HG02870 (cell line): ENCODE results near the gene MRPL45.
A peak's percentile ranks its signal among the peaks of the same experiment; 100 is the strongest.
"Not testable (repeated sequence)": the region's sequence is repeated elsewhere in the genome, so short reads cannot be mapped to it uniquely, and the experiment has no call there.

Experiments
- ATAC-seq: cut with Tn5 transposase; IDR thresholded peaks from one replicate; pipeline ENCODE4 v1.9.1; 2021; ENCODE audit warnings: mild to moderate bottlenecking, moderate library complexity; ENCODE audit not compliant: unreplicated experiment

MRPL45 gene

DNA sequence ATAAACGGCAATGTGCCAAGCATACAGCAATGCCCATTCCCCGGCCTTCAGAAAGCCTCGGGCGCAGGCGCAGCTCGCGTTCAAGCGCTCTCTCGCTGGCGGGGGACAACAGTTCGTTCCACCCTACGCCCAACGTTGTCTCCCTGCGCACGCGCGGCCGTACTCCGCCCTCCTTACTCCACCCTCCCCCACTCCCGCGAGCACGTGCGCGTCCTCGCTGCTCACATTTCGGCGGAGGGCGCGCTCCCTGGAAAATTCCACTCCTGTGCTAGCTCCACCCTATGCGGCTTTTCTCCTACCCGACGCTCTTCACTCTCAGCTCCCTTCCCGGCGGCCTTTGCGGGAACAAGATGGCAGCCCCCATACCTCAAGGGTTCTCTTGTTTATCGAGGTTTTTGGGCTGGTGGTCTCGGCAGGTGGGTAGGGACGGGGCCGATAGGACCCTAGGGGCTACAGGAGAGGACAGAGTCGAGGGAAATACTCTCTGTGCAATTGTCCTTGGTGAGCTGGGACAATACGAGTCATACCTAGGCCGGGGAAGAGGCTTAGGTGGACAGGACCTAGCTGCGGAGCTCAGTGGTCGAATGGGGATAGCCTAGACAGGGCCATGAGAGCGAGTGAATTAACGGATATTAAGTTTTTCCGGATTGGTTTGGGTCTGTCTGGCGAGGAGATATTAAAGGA, at the start of gene MRPL45:
Gene MRPL45 (plus strand): TSS at position 335 of the 684 bp plus-strand sequence. CDS start 16 bp downstream, at position 351.
- peak; percentile 95 for ATAC-seq

DNA sequence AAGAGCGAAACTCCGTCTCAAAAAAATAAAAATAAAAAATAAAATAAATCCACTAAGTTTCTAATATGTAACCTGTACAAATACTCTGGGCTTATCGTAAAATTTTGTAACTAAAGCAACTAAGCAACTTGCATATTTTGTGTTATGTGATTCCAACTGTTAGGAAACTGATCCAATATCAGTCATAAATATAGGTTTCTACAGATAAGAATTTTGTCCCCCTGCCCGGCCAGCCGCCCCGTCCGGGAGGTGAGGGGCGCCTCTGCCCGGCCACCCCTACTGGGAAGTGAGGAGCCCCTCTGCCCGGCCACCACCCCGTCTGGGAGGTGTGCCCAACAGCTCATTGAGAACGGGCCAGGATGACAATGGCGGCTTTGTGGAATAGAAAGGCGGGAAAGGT, 43.8 kb upstream of the MRPL45 start:
- not testable (repeated sequence) for ATAC-seq

DNA sequence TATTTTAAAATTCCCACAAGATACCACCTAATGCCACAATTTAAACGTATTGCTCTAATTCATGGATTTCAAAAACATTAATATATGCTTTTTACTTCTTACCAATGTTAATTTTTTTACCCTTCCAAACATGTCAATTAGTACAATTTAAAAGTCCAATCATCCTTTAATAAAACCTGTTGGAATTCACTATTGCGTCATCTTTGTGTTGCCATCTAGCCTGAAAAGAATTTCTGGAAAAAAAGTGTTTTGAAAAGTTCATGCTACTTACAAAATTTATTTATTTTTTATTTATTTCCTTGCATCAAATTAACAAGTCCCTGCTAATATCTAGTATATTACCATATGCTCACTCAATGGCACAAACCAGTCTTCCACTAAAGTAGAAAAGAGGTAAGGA, 42.6 kb upstream of the MRPL45 start:
- not testable (repeated sequence) for ATAC-seq

DNA sequence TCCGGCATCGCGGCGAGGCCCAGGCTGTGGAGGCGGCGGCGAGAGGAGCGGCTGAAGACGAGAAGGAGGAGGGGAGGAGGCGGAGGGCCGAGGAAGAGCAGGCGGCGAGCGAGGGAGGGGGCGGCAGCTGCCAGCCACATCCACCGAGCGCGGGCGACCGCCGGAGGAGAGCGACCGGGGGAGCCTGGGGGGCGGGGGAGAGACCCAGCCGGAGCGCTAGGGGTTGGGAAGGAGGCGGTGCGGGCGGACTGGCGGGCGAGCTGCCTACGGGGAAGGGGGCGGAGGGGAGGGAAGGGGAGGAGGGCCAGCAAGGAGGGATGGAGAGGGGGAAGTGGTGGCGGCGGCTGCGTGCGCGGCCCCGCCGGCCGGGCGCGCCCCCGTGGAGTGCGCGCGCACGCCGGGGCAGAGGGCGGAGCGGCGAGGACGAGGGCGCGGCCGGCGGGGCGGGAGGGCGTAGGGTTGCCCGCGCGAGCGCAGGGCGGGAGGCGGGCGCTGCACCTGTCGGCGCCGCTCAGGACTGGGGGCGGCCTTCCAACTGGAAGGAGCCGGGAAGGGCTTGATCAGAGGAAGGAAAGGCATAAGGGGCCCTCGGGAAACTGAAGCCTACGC, 39.9 kb upstream of the MRPL45 start:
- peak; percentile 69 for ATAC-seq

DNA sequence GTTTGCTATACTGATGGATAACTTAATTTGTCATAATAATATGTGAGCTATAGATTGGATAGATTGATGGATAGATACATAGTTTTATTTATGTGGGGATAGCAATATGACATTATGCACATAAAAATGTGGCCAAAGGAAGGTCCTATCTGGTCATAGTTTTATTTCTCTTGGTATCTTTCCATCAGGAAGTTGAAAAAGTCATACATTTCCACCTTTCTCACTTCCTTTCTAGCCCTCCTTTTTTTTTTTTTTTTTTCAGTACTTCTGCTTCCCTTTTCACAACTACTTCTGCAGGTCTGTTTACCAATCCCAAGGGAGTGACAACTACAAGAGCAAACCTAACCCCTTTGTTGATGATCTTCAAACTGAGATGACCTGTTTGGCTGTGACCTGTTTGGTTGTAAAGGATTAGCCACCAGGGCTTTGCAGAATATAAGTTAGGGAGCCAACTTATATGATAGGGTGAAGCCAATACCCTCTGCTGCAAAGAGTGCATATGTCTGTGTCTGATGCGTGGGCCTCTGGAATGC, 30.9 kb upstream of the MRPL45 start:
- not testable (repeated sequence) for ATAC-seq

DNA sequence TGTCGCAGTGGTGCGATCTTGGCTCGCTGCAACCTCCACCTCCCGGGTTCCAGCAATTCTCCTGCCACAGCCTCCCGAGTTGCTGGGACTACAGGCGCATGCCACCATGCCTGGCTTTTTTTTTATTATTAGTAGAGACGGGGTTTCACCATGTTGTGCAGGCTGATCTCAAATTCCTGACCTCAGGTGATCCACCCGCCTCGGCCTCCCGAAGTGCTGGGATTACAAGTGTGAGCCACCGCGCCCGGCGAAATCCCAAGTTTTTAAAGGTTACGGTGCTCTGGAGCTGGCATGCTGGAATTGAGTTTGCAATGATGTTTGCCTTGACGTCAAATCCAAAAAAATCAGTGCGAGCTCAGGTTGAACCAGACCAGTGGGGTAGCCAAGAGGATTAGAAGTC, 30.4 kb upstream of the MRPL45 start:
- not testable (repeated sequence) for ATAC-seq

DNA sequence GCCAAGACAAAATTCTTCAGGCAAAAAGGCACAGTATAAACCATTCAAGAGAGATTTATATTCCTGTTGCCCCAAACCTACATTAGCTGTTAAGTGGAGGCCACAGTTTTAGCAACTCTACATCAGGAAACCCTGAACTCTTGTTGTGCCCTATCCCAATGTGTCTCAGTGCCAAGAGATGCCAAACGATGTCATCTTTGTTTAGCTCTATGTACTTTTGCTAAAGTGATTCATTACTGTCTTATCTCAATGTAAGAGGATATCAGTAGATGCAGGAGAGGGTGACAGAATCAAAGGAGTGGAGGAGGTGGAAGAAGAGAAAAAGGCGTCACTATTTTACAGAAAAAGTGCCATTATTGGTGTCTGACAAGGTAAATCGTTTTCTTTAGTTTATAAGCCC, 28.8 kb upstream of the MRPL45 start:
- ATAC-seq, result not testable (repeated sequence)

DNA sequence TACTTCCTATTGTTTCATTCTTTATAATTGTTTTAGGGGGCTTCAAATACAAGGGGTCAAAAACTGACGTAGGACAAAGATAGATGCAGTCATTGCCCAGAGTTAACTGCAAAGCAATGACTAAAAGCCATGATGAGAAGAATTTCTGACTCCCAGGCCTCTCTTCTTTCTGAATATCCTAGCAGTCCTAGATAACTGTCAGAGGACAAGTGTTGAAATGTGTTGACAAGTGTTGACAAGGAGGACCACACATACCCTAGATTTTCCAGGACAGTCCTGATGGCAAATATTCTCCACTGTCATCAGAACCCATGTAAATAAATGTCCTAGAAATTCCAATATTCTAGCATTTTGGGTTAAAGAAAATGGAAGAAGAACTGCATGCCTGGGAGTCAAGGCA, 27.9 kb upstream of the MRPL45 start:
- ATAC-seq, result not testable (repeated sequence)

DNA sequence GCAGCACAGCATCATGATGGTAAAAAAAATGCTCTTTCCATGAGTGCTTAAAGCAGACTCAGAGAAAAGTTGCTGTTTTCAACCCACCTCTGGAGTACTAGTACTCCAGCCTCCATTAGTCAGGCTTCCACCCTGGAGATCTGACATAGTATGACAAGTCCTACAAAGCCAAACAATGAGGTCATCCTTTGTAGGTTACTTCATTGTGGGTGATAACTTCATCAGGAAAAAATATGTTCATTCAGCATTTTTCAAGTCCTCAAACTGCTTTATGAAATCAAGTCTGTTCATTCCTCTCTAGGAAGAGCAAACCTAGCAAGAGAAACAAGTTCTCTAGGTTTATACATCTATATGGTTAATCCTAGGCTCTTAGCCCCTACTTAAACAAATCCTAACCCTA, 27.4 kb upstream of the MRPL45 start:
- not testable (repeated sequence) for ATAC-seq

DNA sequence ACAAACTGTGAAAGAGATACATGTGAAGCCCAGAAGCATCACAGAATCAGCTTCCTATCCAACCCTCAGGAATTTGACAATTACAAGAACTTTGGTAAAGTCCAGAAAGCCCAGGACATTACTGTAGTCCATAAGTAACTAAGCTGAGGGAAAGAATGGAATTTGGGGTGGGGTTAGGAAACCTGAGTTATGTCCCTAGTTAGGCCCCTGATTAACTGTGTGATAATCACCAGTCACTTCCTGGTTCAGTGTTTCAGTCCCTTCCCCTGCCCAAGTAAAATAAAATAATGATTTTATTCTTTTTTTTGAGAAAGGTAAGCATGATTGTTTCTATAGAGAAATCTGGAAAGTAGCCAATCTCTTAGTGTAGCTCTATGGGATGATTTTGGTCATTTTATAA, 11.0 kb upstream of the MRPL45 start:
- ATAC-seq, result not testable (repeated sequence)

DNA sequence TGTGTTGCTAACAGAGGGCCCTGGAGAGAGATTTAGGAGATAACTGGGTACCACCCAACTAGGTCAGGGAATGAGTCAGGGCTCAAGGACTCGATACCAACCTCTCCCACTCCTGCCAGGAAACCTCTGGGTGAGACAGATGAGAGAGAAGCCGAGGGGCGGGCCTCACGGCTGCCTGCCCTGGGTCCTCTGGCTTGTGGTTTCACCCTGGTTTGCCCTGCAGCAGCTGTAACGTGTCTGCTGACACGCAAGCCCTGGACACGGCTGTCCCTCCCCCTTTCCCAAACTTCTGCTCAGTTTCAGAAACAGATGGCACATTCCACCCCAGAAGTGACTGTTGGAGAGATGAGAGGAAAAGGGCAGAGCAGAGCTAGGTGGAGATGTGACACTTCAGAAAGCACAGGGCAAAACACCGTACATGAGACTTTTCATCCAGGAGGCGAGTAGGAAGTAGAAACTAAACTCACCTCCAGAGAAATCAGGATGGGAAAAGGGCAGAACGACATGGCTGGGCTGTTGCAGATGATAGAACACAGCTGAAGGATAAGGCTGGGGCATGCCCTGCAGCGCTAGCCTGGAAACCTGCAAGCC, 10.4 kb upstream of the MRPL45 start:
- not testable (repeated sequence) for ATAC-seq

DNA sequence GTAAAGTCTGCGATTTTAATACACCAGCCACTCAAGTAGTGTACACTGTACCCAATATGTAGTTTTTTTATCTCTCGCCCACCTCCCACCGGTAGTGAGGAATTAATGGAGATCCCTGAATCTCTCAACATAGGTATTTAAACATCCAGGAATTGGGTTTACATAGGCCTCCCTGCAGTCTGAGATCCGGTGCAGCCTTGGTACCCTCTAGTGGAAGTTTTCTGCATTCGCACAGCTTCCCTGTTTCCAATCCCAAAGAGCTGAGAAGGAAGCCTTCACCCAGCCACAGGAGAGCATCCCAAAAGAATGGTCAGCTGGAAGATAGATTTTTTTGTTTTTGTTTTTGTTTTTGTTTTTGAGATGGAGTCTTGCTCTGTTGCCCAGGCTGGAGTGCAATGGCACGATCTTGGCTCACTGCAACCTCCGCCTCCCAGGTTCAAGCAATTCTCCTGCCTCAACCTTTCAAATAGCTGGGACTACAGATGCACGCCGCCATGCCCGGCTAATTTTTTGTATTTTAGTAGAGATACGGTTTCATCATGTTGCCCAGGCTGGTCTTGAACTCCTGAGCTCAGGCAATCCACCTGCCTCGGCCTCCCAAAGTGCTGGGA, 8.6 kb upstream of the MRPL45 start:
- not testable (repeated sequence) for ATAC-seq

DNA sequence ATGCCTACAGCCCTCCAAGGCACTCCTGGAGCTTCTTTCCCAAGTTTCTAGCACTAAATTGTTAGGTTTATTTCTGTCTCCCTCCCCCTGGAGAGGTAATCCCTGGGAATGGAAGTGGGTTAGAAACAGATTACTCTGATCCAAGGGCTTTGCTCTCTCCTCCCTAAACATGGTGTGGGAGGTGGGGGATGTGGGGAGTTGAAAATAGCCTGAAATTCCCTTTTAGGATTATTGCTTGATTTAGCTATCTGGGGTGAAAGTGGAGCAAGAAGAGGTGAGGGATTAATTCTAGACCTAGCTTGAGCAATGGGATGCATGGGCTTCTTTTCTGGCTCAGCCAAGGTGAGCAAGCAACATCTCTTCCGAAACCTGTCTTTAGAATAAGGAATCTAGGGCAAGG, 7.2 kb upstream of the MRPL45 start:
- not testable (repeated sequence) for ATAC-seq

DNA sequence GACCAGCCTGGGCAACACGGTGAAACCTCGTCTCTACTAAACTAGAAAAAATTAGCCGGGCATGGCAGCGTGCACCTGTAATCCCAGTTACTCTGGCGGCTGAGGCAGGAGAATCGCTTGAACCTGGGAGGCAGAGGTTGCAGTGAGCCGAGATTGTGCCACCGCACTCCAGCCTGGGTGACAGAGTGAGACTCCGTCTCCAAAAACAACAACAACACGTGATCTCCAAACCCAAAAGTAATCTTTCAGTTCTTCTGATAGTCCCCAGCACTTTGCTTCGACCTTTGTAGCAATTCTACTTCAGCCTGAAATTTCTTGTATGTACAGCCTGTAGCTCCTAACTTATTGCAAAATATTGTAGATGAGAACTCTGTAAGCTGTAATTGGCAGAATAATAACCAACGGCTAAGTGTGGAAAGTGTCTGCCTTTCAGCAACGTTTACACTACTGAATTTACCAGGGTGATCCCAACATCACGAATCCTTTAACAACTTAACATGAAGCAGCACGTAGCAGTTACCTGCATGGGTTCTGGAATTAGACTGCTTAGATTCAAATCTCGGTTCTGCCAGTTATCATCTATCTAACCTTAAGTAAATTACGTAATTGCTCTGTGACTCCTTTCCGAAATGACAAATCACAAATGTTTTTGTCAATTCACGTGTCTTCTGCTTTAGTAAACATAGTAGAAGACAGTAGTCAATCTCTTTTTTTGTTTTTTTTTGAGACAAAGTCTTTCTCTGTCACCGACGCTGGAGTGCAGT, 1.2 kb upstream of the MRPL45 start:
- not testable (repeated sequence) for ATAC-seq

DNA sequence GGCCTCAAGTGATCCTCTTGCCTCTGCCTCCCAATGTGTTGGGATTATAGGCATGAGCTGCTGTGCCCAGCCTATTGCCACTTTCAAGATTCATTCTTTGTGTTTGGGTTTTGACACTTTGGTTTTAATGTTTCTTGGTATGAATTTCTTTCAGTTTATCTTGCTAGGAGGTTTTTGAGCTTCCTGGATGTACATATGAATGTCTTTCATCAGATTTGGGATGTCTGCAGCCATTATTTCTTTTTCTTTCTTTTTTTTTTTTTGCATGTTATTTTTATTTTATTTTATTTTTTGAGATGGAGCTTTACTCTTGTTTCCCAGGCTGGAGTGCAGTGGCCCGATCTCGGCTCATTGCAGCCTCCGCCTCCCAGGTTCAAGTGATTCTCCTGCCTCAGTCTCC, 18.5 kb downstream of the MRPL45 start:
- ATAC-seq, result no peak

DNA sequence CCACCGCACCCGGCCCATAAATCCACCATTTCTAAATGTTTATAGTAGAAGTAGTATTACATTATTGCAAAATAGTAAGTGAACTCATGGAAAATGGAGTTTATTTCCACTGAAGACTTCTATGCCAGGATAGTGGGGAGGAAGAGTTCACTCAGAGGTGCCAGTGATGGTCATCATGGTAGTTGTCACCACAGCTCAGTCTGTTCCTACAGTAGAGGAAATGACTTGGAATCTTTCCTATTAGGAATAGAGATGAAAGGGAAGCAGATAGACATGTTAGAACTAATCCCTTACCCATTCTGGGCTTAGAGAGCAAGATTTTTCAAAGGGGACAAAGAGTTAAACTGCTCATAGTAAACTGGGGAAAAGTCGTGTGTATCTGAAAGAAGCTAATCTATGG, 20.1 kb downstream of the MRPL45 start:
- ATAC-seq, result no peak

DNA sequence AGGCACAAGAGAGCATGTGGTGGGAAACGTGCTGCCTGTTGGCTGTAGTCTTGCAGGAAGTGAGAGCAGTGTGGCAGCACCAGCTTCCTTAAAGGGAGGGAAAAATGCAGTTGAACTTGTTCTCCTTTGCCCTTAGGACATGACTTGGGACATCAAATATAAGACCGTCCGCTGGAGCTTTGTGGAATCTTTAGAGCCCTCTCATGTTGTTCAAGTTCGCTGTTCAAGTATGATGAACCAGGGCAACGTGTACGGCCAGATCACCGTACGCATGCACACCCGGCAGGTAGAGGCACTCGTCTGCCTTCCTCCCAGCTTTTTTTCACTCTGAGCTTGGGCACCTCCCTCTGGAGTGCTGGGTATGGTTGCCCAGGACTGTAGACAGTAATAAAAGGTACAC, 23.5 kb downstream of the MRPL45 start:
- no peak for ATAC-seq

DNA sequence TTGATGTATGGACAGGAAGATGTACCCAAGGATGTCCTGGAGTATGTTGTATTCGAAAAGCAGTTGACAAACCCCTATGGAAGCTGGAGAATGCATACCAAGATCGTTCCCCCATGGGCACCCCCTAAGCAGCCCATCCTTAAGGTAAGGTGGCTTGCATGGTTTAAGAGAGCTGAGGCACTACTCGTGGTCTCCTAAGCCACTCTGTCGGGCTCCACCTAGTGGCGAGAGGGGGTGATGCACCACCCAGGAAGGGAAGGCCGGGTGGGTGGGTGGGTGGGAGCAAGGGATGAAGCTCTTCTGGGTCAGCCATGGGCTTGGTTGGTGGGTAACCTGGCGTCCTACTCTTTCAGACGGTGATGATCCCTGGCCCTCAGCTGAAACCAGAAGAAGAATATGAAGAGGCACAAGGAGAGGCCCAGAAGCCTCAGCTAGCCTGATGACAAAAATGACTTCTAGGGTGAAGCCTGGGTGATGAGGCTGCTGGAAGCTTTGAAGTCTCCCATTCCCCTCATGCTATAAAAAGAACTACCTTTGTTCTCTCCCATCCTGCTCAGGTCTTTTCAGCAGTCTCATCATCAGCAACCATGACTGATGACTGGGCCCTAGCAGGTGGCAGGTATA, 25.3 kb downstream of the MRPL45 start:
- ATAC-seq, result no peak

DNA sequence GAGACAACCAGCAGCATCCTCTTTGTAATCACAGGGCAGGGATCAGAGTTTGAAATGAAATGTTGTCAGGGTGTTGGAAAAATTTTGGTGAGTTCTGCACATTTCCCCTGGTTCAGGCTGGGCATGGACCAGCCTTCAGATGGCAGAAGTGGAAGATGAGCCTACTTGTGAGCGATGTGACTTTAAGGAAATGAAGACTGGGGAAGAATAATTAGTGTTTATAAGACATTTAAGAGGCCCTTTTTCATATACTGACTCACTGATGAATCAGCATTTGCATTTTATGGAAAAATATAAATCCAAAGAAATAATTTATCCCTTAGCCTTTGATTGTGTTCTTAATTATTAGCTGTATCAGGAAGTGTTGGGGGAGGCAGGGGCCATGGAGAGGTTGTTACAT, 25.9 kb downstream of the MRPL45 start:
- no peak for ATAC-seq

DNA sequence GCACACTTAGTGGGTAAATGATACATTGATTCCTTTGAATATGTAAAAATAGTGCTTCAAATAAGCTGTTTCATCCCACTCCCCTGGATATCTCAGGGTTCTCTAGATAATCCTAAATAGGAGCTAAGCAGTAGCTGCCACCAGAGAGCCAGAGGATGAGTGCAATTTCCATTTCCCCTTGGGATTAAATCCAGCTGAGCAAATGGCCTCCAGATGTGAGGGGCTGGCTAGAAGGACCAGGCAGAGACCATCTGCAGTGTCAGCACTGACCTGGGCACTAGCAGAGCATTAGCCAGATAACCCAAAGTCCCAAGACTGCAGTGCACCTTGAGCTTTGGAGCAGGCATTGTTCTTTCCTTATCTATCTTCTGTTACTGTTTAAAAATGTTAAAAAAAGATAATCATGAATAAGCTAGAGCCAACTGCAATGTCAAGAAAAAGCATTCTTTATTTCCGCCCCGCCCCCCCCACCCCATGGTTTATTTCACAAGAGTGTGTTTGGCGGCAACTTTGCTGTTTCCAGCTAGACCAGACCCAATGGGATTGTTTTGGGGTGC, 27.3 kb downstream of the MRPL45 start:
- no peak for ATAC-seq
